Measurements from ENCODE around the gene ZNF285. TPM values are rescaled to one million over a fixed set of nuclear protein-coding genes. Genes with fewer than 3 reads are reported as not detected.

The ZNF285 gene
- total RNA-seq, 1 experiment from 2014 or later, result 0.22 TPM

DNA sequence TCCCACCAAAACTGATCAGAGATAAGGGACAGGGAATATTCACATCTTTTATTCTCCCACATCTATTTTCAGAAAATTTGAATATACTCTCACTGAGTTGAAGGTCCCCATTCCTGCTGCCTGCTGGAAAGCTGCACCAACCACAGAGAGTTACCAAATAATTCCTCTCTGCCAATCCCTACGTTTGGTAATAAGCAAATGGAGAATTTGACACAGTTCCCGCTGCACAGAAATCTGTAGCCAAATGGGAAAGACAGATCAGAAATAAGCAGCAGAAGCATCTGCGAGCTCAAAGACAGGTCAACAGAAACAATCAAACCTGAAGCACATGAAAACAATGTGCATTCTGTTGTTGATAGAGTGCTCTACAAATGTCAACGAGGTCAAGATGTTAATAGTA lies 54.9 kb downstream of the ZNF285 start:
- no peak for ATAC-seq
- BruUV-seq (replicated peaks), result no TSS peak
- H2AFZ ChIP-seq (ENCODE audit: low read length), result no peak overlapping the region
- no peaks in the 10 kb centered on the region for H4K20me1 ChIP-seq (ENCODE audit: low read length)
- H3K9ac ChIP-seq (ENCODE audit: low read length), result no peak overlapping the region
- intact Hi-C loops (cut with micrococcal nuclease), result no loop called here
- POLR2A ChIA-PET (ENCODE audit: unreplicated experiment), result no interaction called here
- H3K9me2 ChIP-seq (replicated peaks; ENCODE audit: low read length), result no peaks in the 10 kb centered on the region
- CTCF ChIA-PET, result no interaction called here
- no peaks in the 10 kb centered on the region for H3K27me3 ChIP-seq (ENCODE audit: low read length)
- H3K4me2 ChIP-seq (ENCODE audit: low read length), result no peak overlapping the region
- H3K4me1 ChIP-seq (ENCODE audit: insufficient read depth, low read length), result no peaks in the 10 kb centered on the region
- peaks cover 7% of the 10 kb centered on the region; the same call in 1 of the 2 replicates for H3K36me3 ChIP-seq (ENCODE audit: low read depth, low read length)
- H3K27ac ChIP-seq (ENCODE audit: low read length), result no peak overlapping the region
- no peaks in the 10 kb centered on the region for H3K9me3 ChIP-seq (ENCODE audit: low read length)
- no peaks in the 10 kb centered on the region for H3K79me2 ChIP-seq (ENCODE audit: low read length)
- H3F3A ChIP-seq (ENCODE audit: low read length, unreplicated experiment), result no peaks in the 10 kb centered on the region
- TF ChIP-seq, protein P1, sequence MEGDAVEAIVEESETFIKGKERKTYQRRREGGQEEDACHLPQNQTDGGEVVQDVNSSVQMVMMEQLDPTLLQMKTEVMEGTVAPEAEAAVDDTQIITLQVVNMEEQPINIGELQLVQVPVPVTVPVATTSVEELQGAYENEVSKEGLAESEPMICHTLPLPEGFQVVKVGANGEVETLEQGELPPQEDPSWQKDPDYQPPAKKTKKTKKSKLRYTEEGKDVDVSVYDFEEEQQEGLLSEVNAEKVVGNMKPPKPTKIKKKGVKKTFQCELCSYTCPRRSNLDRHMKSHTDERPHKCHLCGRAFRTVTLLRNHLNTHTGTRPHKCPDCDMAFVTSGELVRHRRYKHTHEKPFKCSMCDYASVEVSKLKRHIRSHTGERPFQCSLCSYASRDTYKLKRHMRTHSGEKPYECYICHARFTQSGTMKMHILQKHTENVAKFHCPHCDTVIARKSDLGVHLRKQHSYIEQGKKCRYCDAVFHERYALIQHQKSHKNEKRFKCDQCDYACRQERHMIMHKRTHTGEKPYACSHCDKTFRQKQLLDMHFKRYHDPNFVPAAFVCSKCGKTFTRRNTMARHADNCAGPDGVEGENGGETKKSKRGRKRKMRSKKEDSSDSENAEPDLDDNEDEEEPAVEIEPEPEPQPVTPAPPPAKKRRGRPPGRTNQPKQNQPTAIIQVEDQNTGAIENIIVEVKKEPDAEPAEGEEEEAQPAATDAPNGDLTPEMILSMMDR (conservative IDR thresholded peaks at IDR 0.05; ENCODE audit: low read depth, low read length), result no peak
- TF ChIP-seq EZH2 (IDR thresholded peaks at IDR 0.05; ENCODE audit: low read length, unreplicated experiment), result no peak
- no peak for TF ChIP-seq EZH2phosphoT487 (IDR thresholded peaks at IDR 0.05; ENCODE audit: borderline replicate concordance, low read length)
- no peak overlapping the region for H3K4me3 ChIP-seq (ENCODE audit: low read length)
- DNase-seq, result no peak

DNA sequence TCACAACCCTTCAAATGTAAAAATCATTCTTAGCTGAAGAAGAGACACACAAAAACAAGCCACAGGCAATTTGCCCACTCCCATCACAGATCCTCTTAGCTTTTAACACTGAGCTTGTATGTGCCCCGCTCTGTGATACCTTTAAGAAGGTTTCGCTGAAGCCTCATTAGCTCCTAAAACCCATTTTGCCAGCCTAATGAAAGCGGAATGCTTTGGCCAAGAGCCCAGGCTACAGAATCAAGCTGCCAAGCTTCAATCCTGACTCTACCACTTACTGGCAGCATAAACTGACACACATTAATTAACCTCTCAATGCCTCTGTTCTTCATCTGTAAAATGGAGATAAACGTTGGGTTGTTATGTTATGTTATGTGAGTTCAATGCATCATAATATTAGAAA lies 55.4 kb downstream of the ZNF285 start:
- no peak for TF ChIP-seq EZH2 (IDR thresholded peaks at IDR 0.05; ENCODE audit: low read length, unreplicated experiment)
- TF ChIP-seq, protein P1 (conservative IDR thresholded peaks at IDR 0.05; ENCODE audit: low read depth, low read length), result no peak
- no peak for TF ChIP-seq EZH2phosphoT487 (IDR thresholded peaks at IDR 0.05; ENCODE audit: borderline replicate concordance, low read length)
- intact Hi-C loops (cut with micrococcal nuclease), result no loop called here
- DNase-seq (no peak), ATAC-seq (no peak)
- ChIA-PET POLR2A (ENCODE audit: unreplicated experiment) (no interaction called here), CTCF (no interaction called here)
- Histone ChIP-seq H3K4me2 (ENCODE audit: low read length) (no peak overlapping the region), H3K4me1 (ENCODE audit: insufficient read depth, low read length) (no peaks in the 10 kb centered on the region), H3K9me2 (replicated peaks; ENCODE audit: low read length) (no peaks in the 10 kb centered on the region), H3K4me3 (ENCODE audit: low read length) (no peak overlapping the region), H4K20me1 (ENCODE audit: low read length) (no peaks in the 10 kb centered on the region), H3K9me3 (ENCODE audit: low read length) (no peaks in the 10 kb centered on the region), H3K9ac (ENCODE audit: low read length) (no peak overlapping the region), H3K36me3 (ENCODE audit: low read depth, low read length) (peaks cover 8% of the 10 kb centered on the region; the same call in 1 of the 2 replicates), H3K79me2 (ENCODE audit: low read length) (no peaks in the 10 kb centered on the region), H3K27ac (ENCODE audit: low read length) (no peak overlapping the region), H3K27me3 (ENCODE audit: low read length) (no peaks in the 10 kb centered on the region), H2AFZ (ENCODE audit: low read length) (no peak overlapping the region), H3F3A (ENCODE audit: low read length, unreplicated experiment) (no peaks in the 10 kb centered on the region)
- no TSS peak for BruUV-seq (replicated peaks)

DNA sequence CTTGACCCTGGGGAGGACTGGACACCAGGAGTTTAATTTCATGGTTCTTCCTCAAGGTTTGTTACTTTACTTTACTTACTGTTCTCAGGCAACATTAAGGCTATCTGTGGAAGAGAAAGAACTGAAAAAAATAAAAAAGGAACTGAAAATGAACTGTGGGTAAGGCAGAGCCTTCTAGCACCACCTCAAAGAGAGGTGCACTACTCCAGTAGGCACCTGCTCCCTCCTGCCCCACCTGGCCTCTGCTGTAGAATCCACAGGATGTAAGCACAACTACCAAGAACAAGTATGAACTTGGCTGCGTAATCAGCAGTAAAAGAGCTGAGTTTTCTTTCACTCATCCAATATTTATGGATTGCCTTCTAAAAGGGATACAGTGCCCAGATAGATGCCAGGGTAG lies 57.2 kb downstream of the ZNF285 start:
- H3K27me3 ChIP-seq (ENCODE audit: low read length), result no peaks in the 10 kb centered on the region
- ChIA-PET CTCF (no interaction called here), POLR2A (ENCODE audit: unreplicated experiment) (interaction anchor here (0.6 kb wide), 1 partner anchor 178 kb away, joined by 3 read pairs; no protein-coding TSS in a partner anchor)
- BruUV-seq (replicated peaks), result no TSS peak
- H3K4me3 ChIP-seq (ENCODE audit: low read length), result no peak overlapping the region
- DNase-seq (no peak), ATAC-seq (no peak)
- H3K9me2 ChIP-seq (replicated peaks; ENCODE audit: low read length), result no peaks in the 10 kb centered on the region
- no peak overlapping the region for H3K4me2 ChIP-seq (ENCODE audit: low read length)
- no peaks in the 10 kb centered on the region for H3F3A ChIP-seq (ENCODE audit: low read length, unreplicated experiment)
- no peak for TF ChIP-seq EZH2phosphoT487 (IDR thresholded peaks at IDR 0.05; ENCODE audit: borderline replicate concordance, low read length)
- TF ChIP-seq, protein P1 (conservative IDR thresholded peaks at IDR 0.05; ENCODE audit: low read depth, low read length), result no peak
- TF ChIP-seq EZH2 (IDR thresholded peaks at IDR 0.05; ENCODE audit: low read length, unreplicated experiment), result no peak
- peaks cover 9% of the 10 kb centered on the region; the same call in 1 of the 2 replicates for H3K36me3 ChIP-seq (ENCODE audit: low read depth, low read length)
- intact Hi-C loops (cut with micrococcal nuclease), result no loop called here
- no peaks in the 10 kb centered on the region for H3K9me3 ChIP-seq (ENCODE audit: low read length)
- no peaks in the 10 kb centered on the region for H3K4me1 ChIP-seq (ENCODE audit: insufficient read depth, low read length)
- H2AFZ ChIP-seq (ENCODE audit: low read length), result no peak overlapping the region
- no peak overlapping the region for H3K9ac ChIP-seq (ENCODE audit: low read length)
- no peak overlapping the region for H3K27ac ChIP-seq (ENCODE audit: low read length)
- no peaks in the 10 kb centered on the region for H3K79me2 ChIP-seq (ENCODE audit: low read length)
- H4K20me1 ChIP-seq (ENCODE audit: low read length), result no peaks in the 10 kb centered on the region

Data from PC-3 (cell line).